GM19463 (cell line): ENCODE measurements around the gene BBOX1.
"Not testable (repeated sequence)": the region's sequence is repeated elsewhere in the genome, so short reads cannot be mapped to it uniquely, and the experiment has no call there.

Experiments
- ATAC-seq: cut with Tn5 transposase; IDR thresholded peaks from one replicate; pipeline ENCODE4 v1.9.1; 2021; ENCODE audit warnings: mild to moderate bottlenecking, moderate library complexity; ENCODE audit not compliant: unreplicated experiment

The BBOX1 gene

GRCh38 chr11:27119396-27119795 lies 78.8 kb downstream of the BBOX1 start:
- ATAC-seq: no peak

- ATAC-seq: no peak
Observed at GRCh38 chr11:27120211-27120610, 79.6 kb downstream of the BBOX1 start.

GRCh38 chr11:27122001-27122400 lies 81.4 kb downstream of the BBOX1 start:
- no peak for ATAC-seq

DNA sequence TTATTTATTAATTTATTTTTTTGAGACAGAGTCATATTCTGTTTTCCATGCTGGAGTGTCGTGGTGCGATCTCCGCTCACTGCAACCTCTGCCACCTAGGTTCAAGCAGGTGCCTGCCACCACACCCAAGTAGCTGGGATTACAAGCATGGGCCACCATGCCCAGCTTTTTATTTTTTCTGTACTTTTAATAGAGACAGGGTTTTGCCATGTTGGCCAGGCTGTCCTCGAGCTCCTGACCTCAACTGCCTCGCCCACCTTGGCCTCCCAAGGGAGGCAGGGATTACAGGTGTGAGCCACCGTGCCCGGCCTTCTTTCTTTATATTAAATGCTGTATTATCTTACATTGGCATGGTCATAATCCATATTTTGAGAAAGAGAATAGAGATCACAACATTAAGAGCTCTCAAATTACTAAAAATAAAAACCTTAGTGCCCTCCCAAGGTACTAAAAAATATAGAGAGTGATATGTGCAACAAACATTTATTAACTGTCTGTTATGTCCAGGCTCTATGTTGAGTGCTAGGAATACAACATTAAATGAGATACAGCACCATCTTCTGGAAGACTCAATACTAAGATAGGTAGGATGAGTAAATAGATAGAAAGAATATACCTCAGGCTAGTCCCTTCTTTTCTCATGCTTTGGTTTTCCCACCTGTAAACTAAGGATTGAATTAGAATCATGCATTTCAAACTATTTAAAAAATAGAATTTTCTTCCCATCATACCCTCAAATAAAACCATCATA lies 84.1 kb downstream of the BBOX1 start:
- no peak for ATAC-seq

GRCh38 chr11:27129686-27130085 lies 89.1 kb downstream of the BBOX1 start:
- ATAC-seq: no peak

GRCh38 chr11:27130806-27131205 lies 90.2 kb downstream of the BBOX1 start:
- ATAC-seq: no peak

DNA sequence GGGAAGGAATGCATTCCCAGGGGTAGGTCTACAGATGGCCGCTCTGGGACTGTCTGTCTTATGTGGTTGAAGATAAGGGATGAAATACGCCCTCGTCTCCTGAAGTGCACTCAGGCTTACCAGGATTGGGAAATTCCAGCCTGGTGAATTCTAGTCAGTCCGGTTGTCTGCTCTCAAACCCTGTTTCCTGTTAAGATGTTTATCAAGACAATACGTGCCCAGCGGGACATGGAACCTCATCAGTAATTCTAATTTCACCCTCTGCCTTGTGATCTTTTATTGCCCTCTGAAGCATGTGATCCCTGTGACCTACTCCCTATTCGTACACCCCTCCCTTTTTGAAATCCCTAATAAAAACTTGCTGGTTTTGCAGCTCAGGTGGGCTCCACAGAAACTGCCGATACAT lies 95.3 kb downstream of the BBOX1 start:
- not testable (repeated sequence) for ATAC-seq

GRCh38 chr11:27138716-27139115 lies 98.1 kb downstream of the BBOX1 start:
- no peak for ATAC-seq

DNA sequence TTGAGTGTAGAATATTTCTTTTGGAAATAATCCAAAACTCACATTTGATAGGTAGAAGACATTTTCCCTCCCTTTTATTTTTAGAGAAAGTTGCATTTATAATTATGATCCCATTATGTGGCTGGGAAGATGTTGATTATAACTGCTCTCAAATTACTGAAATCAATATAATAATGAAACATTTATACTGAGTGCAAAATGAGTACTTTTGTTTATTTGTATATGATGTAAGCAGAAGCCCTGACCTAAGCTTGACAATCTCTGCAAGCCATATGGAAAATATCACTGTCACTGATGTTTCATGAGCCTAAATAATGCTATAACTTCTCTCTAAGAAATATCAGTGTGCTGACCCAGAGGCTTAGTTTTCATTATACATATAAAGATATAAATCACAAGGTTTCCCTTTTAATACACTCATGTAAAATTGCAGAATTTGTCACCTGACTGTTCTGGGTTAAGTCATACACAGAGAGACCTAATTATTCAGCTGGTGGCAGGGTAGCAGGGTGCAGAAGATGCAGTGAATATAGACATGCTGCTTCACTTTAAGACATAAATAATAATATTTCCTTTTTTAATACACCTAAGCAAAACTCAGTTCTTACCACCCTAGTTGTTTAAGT lies 99.2 kb downstream of the BBOX1 start:
- no peak for ATAC-seq

DNA sequence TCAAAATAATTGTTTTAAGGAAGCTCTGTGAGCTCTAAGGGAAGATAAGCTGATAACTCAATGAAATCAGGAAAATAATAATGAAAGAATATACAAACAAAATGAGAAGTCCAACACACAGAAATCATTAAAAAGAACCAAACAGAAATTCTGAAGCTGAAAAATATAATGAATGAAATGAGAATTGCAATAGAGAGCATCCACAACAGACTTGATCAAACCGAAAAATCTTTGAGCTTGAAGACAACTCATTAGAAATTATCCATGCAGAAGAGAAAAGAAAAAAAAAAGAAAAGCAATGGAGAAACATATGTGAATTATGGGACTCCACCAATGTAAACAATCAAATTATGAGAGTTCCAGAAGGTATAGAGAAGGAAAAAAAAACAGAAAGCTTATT lies 101.0 kb downstream of the BBOX1 start:
- no peak for ATAC-seq

- no peak for ATAC-seq
Observed at GRCh38 chr11:27147916-27148315, 107.3 kb downstream of the BBOX1 start.

DNA sequence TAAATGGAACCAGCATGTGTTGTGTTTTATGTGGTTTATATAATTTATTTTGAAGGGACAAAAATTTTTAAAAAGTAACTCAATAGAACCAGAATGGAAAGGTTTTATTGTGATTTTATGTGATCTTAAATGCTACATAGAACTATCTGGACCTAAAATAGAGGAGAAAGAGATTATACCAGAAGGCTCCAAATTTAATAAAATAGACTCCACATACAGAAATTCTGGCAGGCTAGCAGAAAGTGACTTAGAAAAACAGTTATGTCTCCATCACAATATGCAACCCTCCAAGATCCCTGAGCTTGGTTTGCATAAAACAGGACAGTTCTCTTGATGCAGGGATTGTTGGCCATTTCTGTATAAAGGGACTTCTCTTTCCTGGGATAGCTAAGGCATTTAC lies 107.9 kb downstream of the BBOX1 start:
- no peak for ATAC-seq

- no peak for ATAC-seq
Observed at GRCh38 chr11:27150098-27150497, 109.5 kb downstream of the BBOX1 start.

- ATAC-seq: no peak
Observed at GRCh38 chr11:27153136-27153535, 112.5 kb downstream of the BBOX1 start.

DNA sequence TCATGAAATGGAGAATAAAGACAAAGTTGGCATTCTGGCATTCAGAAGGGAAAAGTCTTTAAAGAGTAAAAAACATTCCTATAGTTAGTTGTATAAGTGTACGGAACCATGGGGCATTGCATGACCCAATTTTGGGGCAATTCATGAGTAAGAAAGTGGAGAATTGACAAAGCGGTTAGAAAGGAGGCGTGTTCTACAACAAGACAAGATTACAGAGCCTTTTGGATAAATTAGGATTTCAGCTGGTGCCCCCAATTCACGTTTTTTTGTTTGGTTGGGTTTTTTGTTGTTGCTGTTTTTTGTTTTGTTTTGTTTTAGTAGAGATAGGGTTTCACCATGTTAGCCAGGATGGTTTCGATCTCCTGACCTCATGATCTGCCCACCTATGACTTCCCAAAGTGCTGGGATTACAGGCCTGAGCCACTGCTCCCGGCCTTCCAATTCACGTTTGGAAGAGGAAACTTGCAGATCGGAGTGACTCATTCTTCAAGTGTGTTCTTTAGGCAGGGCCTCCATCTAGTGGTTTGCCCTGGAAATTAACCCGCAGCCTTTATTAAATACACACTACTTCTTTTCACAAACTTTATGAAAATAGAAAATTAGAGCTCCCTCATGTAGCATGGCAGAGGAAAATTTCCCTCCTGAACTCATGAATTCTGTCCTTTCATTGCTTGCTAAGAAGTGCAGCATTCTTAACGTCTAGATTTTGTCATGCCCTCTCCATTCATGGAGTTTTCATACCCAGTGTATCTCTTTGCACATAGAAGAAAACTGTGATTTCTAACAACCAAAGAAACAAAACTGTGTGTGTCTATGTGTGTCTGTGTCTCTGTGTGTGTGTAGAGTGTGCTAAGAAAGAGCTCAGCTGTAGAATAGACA lies 118.1 kb downstream of the BBOX1 start:
- peak; percentile 76 for ATAC-seq

GRCh38 chr11:27159335-27159679 lies 118.7 kb downstream of the BBOX1 start:
- ATAC-seq: no peak

GRCh38 chr11:27161071-27161470 lies 120.5 kb downstream of the BBOX1 start:
- no peak for ATAC-seq

DNA sequence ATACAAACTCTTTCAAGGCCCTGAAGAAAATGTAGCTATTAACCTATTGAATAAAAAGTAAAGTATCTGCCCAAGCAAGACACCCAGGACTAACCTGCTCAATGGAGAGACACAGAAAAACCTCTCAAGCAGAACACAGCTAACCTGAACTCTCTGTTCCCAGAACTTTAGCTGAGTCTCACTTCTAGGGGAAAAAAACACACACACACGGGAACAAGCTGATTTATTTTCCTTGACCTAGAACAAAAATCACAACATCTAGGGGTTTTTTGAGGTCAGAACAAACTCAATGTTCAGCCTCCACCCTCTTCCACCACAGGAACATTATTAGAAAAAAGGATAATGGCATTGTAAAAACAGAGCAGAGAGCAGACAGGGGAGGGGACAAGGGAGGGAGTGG lies 121.6 kb downstream of the BBOX1 start:
- no peak for ATAC-seq

DNA sequence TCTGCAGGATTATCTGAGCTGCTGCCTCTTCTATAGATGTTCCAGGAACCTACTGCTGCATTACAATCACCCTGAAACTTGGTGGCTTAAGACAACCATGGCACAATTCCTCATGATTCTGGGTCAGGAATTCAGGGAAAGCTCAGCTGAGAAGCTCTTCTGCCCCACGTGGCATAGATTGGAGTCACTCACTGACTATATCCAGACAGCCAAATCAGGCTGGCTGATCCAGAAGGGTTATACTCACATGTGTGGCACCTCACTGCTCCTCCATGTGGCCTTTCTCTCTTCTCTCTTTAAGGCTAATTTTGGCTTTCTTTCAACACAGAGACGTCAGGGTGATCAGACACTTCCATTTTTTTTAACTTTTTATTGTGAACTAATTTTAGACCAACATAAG lies 125.5 kb downstream of the BBOX1 start:
- ATAC-seq: no peak

DNA sequence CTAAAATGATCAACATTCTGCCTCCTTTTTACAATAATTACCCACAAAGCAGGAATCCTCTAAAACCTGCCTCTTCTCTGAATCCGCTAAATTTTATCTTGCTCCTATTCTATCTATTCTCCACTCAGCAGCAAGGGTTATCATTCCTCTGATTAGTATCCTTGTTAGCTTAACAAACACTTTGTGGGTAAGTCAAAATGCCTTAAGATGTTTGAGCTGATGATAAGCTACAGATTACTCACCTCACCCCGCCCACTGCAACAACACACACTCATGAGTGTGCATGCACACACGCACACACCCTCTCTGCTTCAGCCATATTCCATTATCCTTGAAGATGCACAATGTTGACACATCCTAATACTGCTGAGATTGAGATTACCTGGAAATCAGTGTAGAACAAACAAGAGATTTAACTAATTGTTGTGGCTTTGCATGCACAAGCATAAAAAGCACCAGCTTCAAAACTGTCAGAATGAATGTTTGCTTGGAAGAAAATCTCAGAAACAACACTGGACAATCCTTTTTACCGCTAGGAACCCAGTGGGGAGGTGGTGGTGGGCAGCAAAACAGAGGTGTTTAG lies 130.9 kb downstream of the BBOX1 start:
- no peak for ATAC-seq

DNA sequence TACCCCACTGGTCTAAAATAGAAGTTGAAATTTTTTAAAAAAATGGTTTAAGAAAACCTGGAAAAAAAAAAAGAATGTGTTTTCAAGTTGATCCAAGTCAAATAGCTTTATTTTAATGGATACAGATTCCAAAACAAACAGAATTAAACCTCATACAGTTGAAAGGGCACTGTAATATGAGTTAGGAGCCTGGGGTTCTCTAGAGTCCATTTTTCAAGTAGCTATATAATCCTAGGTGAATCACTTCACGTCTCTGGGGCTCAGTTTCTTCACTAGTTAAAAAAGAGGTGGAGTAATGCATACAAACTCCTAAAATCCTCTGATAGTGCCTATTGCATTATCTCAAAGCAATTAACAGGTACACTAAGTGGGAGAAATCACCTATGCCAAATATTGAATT lies 132.9 kb downstream of the BBOX1 start:
- ATAC-seq: no peak
